HG03135 (cell line): ENCODE results near the gene MYO1F.

Source experiments
- ATAC-seq: cut with Tn5 transposase; IDR thresholded peaks from one replicate; pipeline ENCODE4 v1.9.1; 2021; ENCODE audit warnings: mild to moderate bottlenecking, moderate library complexity; ENCODE audit not compliant: unreplicated experiment

MYO1F gene

DNA sequence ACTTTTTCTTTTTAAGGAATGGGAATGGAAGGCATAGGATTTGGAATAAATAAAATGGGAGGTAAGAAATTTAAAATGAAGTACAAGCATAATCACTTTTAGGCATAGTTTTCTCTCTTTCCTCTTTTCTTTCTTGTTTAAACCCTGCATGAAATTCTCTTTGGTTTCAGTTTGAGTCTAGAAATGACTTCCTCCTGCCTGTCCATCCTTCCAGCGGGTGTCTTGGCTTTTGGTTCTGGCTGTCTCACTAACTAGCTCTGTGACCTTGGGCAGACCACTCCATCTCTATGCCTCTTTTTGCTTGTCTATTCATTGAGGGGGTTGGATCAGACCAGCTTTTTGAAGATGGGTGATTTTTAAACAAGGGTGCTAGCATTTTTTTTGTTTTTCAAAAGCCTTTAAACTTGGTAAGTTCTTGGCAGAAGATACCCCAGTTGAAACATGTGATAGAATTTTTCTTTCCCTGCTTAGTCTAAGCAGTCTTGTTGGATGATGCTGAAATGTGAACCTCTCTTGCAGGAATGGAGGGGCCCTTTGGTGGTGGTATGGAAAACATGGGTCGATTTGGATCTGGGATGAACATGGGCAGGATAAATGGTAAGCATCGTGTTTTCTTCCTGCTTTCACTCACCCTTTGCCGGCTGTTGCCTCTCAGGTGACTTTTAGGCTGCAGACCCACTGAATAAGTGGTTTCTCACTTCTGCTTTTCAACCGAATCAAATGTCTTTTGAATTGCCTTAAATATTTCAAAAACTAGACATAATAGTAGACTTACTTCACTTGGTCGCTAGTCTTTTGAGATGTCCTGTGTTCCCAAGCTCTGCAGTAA, 103.4 kb downstream of the MYO1F start:
- peak; percentile 59 for ATAC-seq
